OCI-LY1 (cell line): Measurements from ENCODE around the gene PNO1.

Source experiments
- H2AFZ ChIP-seq: fragments of 200-600 bp; sonication (generic), shearing (Covaris generic); 2 replicates; pipeline ENCODE4 v1.6.0; 2014; ENCODE audit warnings: antibody characterized with exemption, mild to moderate bottlenecking, low read length
- H3F3A ChIP-seq: fragments of 200-600 bp; sonication (generic), shearing (Covaris generic); 2 replicates; pipeline ENCODE4 v1.6.0; 2014; ENCODE audit warnings: mild to moderate bottlenecking, antibody characterized with exemption, low read length, moderate library complexity; ENCODE audit not compliant: insufficient read depth
- H3K27ac ChIP-seq: fragments of 200-600 bp; sonication (generic); 2 replicates; pipeline ENCODE4 v1.5.1; 2014; ENCODE audit warnings: low read length, mixed run types, mild to moderate bottlenecking, low read depth; ENCODE audit not compliant: poor library complexity, severe bottlenecking
- H3K27me3 ChIP-seq: fragments of 200-600 bp; sonication (generic); 2 replicates; pipeline ENCODE4 v1.6.0; 2014; ENCODE audit warnings: antibody characterized with exemption, mild to moderate bottlenecking, low read length, moderate library complexity; ENCODE audit not compliant: insufficient read depth
- H3K36me3 ChIP-seq: fragments of 200-600 bp; sonication (generic); 2 replicates; pipeline ENCODE4 v1.6.1; 2014; ENCODE audit warnings: mild to moderate bottlenecking, antibody characterized with exemption, low read length, moderate library complexity, mixed read lengths; ENCODE audit not compliant: insufficient read depth
- H3K4me1 ChIP-seq: fragments of 200-600 bp; sonication (generic); 2 replicates; pipeline ENCODE4 v1.5.1; 2014; ENCODE audit warnings: mild to moderate bottlenecking, low read length, moderate library complexity; ENCODE audit not compliant: insufficient read depth, severe bottlenecking
- H3K4me2 ChIP-seq: fragments of 200-600 bp; sonication (generic), shearing (Covaris generic); 2 replicates; pipeline ENCODE4 v1.6.1; 2014; ENCODE audit warnings: low read length
- H3K4me3 ChIP-seq: fragments of 200-600 bp; sonication (generic); 2 replicates; pipeline ENCODE4 v1.5.1; 2014; ENCODE audit warnings: low read length, low read depth, mild to moderate bottlenecking, mixed read lengths; ENCODE audit not compliant: poor library complexity, severe bottlenecking
- H3K79me2 ChIP-seq: fragments of 200-600 bp; shearing (Covaris generic); 2 replicates; pipeline ENCODE4 v1.6.1; 2016; ENCODE audit warnings: mixed run types, low read length, mixed read lengths; ENCODE audit not compliant: insufficient read depth
- H3K9ac ChIP-seq: fragments of 200-600 bp; sonication (generic), shearing (Covaris generic); 2 replicates; pipeline ENCODE4 v1.6.1; 2014; ENCODE audit warnings: mild to moderate bottlenecking, low read length, mixed read lengths
- H3K9me2 ChIP-seq: fragments of 200-600 bp; sonication (generic), shearing (Covaris generic); 2 replicates; pipeline ENCODE4 v1.6.1; 2014; ENCODE audit warnings: low read depth, mild to moderate bottlenecking, low read length, mixed read lengths
- H3K9me3 ChIP-seq: fragments of 200-600 bp; shearing (Covaris generic); 2 replicates; pipeline ENCODE4 v1.6.1; 2014; ENCODE audit warnings: low read length, mixed read lengths
- H4K20me1 ChIP-seq: fragments of 200-600 bp; sonication (generic), shearing (Covaris generic); 2 replicates; pipeline ENCODE4 v1.6.0; 2016; ENCODE audit warnings: mild to moderate bottlenecking, low read length; ENCODE audit not compliant: insufficient read depth
- CTCF ChIP-seq: fragments of 200-600 bp; sonication (generic), shearing (Covaris generic); IDR thresholded peaks from 2 replicates; pipeline ENCODE4 v1.5.1; 2017; ENCODE audit warnings: mild to moderate bottlenecking, antibody characterized with exemption, low read length, moderate library complexity, mixed read lengths
- EZH2 ChIP-seq: fragments of 200-600 bp; sonication (generic), shearing (Covaris generic); IDR thresholded peaks from 2 replicates; pipeline ENCODE4 v1.8.0; 2017; ENCODE audit warnings: borderline replicate concordance, mixed run types, mild to moderate bottlenecking, antibody characterized with exemption, low read length, moderate library complexity, mixed read lengths

Gene PNO1

DNA sequence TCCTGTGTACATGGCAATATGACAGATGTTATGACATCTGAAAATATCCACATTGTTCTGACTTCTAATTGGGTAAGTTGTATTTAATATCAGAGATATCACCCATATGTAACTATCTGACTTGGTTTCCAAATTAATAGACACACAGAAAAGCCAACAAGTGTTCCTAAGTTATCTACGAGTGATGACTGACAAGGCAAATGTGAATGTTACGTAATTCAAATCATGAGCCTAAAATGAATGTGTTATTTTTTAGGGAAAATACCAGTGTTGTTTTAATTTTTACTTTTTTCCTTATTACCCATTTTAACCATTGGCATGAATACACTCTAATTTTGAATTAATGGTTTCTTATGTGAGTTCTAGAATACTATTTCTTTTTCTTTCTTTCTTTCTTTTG lies 15.8 kb upstream of the PNO1 start:
- H2AFZ ChIP-seq = no peak overlapping the region
- TF ChIP-seq EZH2 (no peak), CTCF (no peak)
- no peak overlapping the region for H3K4me3 ChIP-seq
- no peaks in the 10 kb centered on the region for H3K9me2 ChIP-seq
- no peaks in the 10 kb centered on the region for H3K79me2 ChIP-seq
- no peaks in the 10 kb centered on the region for H3K9me3 ChIP-seq
- H3K27ac ChIP-seq = no peak overlapping the region
- peaks cover 32% of the 10 kb centered on the region for H3K36me3 ChIP-seq
- H3K4me1 ChIP-seq = no peaks in the 10 kb centered on the region
- no peaks in the 10 kb centered on the region for H3K27me3 ChIP-seq
- no peak overlapping the region for H3K9ac ChIP-seq
- H3K4me2 ChIP-seq = no peak overlapping the region
- no peaks in the 10 kb centered on the region for H4K20me1 ChIP-seq
- no peaks in the 10 kb centered on the region for H3F3A ChIP-seq

DNA sequence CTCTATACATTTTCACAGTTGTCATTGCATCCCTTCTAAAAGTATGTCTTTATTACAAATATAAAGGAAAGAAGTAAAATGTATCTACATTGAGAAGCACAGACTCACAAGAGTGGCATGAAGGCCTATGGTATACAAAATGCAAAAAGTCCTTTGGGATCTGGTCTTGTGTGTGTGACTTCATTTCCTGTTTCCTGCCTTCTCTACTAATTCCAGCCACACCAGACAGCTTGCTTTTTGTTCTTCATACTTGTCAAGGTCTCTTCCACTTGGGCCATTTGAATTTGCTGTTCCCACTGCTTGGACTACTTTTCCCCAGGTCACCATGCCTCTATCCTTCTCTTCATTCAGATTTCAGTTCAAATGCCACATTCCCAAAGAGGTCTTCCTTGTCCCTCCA lies 6.7 kb upstream of the PNO1 start:
- H3K9ac ChIP-seq = no peak overlapping the region
- H2AFZ ChIP-seq = no peak overlapping the region
- H3K4me2 ChIP-seq = no peak overlapping the region
- H3F3A ChIP-seq = no peaks in the 10 kb centered on the region
- TF ChIP-seq EZH2 = no peak
- TF ChIP-seq CTCF = no peak
- peaks cover 2% of the 10 kb centered on the region for H3K4me1 ChIP-seq
- H3K9me3 ChIP-seq = no peaks in the 10 kb centered on the region
- H3K27ac ChIP-seq = no peak overlapping the region
- peaks cover 2% of the 10 kb centered on the region for H3K79me2 ChIP-seq
- no peaks in the 10 kb centered on the region for H4K20me1 ChIP-seq
- no peaks in the 10 kb centered on the region for H3K27me3 ChIP-seq
- H3K4me3 ChIP-seq = no peak overlapping the region
- H3K36me3 ChIP-seq = no peaks in the 10 kb centered on the region; the same call in 1 of the 2 replicates
- no peaks in the 10 kb centered on the region for H3K9me2 ChIP-seq

DNA sequence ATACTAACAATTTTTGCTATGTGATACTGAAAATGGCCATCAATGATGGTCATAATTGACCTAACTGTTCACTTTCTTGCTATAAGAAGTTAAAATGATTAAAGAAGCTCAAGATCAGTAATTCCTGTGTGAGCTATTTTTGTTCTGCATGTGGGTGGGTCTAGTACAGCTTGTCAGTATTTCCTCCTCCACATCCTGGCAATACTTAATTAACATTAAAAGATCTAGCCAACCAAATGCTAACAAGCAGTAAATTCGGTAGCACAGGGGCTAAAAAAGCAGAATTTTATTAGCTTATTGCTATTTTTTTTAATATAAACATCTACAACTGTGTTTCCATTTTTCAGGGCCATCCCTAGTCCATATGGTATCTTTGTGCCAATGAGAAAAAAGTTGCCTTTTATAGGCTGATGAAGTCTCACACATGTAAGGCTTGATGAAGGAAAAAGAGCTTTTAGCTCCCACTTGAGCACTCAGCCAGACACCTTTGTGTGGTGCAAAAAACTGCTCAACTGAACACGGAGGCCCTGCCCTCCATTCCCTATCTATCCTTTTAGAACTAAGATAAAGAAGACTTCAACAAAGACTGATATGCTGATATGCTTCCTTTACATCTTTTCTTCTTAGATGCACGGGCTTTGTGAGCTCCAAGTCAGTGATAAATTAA lies 4.9 kb upstream of the PNO1 start:
- Histone ChIP-seq H3K4me1 (peaks cover 11% of the 10 kb centered on the region), H2AFZ (no peak overlapping the region), H3K4me3 (no peak overlapping the region), H3K36me3 (no peaks in the 10 kb centered on the region), H3K27ac (no peak overlapping the region), H3F3A (no peaks in the 10 kb centered on the region), H3K27me3 (no peaks in the 10 kb centered on the region), H4K20me1 (no peaks in the 10 kb centered on the region), H3K9me2 (no peaks in the 10 kb centered on the region), H3K9me3 (no peaks in the 10 kb centered on the region), H3K4me2 (no peak overlapping the region), H3K9ac (no peak overlapping the region), H3K79me2 (peaks cover 14% of the 10 kb centered on the region)
- TF ChIP-seq EZH2 (no peak), CTCF (no peak)
